Hypothalamus (tissue), 51 donors: ENCODE measurements around the gene ZFYVE1.
"Not testable (repeated sequence)": the region's sequence is repeated elsewhere in the genome, so short reads cannot be mapped to it uniquely, and the experiment has no call there.

Source experiments
- DNase-seq, 51 donors: peaks; one replicate each; lab custom pipeline; 2025; lab: John Stamatoyannopoulos, UW

The ZFYVE1 gene

GRCh38 chr14:72961579-72962335 is 65.1 kb downstream of the ZFYVE1 start:
- no peak for DNase-seq

DNA sequence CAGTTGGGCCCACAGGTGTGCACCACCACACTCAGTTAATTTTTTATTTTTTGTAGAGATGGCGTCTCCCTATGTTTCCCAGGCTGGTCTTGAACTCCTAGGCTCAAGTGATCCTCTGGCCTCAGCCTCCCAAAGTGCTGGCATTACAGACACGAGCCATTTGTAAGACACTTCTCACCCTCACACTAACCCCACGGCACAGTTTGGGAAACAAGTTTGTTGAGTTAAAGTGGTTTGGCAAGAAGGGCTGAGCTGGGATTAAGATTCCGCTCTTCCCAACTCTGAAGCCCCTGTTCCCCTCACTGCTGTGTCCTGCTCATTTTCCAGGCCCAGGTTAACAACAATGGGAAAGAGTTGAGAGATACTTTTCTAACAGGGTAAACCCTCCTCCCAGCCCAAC is 65.9 kb downstream of the ZFYVE1 start:
- DNase-seq: not testable (repeated sequence)

DNA sequence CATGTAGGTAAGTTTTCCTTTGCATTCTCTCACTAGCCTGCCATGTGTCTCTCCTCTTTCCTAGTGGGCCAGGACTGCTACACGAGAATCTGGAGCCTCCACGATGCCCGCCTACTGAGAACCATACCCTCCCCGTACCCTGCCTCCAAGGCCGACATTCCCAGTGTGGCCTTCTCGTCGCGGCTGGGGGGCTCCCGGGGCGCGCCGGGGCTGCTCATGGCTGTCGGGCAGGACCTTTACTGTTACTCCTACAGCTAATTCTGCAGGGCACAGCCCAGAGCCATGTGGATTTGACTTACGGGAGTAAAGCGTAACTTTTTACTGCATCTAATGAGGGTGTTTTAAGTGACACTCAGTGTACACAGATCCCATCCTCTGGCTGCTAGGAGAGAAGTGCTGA is 68.4 kb downstream of the ZFYVE1 start:
- no peak for DNase-seq

GRCh38 chr14:72957213-72957612 is 69.7 kb downstream of the ZFYVE1 start:
- no peak for DNase-seq

- not testable (repeated sequence) for DNase-seq
Observed at GRCh38 chr14:72956741-72957140, 70.2 kb downstream of the ZFYVE1 start.

DNA sequence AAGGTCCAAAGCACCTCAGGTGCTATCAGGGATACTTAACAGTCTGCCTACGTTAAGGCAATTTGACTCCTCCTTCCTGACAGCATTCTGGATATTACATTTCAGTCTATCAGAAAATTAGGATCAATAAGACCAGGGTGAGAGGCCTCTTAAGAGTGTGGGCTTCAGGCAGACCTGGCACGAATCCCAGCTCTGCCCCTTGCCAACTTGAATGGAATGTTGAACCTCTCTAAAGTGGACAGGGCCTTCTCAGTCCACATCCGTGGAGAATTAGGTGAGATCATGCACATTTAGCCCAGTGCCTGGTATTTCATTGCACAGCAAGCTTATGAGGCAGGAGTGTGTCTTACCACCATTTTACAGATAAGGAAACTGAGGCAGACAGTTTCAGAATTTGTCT is 74.7 kb downstream of the ZFYVE1 start:
- DNase-seq: no peak

DNA sequence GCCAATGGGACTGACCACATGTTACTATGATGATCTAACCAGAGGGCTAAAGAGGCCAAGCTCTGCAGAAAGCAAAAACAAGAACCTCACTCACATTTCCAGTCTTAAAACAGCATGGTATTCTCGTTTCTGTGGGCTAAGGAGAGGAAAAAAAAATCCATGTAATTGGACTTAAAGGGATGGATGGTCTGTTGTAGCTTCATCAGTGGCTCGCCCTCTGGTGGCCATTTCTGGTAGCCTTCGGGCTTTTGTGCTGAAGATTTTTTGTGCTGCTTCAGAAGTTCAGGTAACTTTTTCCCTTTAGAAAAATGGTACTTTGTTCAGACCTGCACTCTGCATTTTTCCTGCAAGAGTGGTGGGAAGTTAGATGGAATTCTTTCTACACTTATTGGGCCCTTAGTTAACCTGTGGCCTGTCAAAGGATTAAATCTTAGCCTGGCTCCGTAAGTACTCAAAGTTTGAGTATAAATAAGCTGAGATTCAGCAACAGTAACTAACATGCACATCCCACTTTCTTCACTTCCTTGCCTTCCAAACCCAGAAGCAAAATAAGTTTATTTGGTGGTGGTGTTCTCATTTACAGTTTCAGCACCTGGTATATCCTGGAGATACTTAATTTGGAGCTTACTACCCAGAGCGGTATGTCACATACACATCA is 78.3 kb downstream of the ZFYVE1 start:
- peak in 38 of 51 donors; percentile 1 to 74 (median 38) for DNase-seq

- DNase-seq: no peak
Observed at GRCh38 chr14:72947366-72948160, 79.3 kb downstream of the ZFYVE1 start.

DNA sequence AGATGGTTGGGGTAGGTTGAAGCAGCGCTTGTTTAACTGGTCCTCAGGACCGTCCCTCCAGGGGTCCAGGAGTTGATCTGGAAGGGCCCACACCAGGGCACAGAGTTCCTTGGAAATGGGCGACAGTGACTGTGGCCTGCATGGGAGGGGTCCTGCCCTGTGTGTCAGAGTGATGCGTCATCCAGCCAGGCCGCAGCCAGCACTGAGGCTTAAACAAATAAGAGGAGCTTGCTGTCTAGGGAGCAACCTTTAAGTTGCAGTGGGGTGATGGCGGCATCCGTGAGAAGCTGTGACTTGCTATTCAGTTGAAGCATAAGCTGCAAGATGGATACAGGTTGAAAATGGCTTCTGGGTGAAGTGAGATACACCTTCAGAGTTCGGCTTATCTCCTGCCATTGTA is 80.4 kb downstream of the ZFYVE1 start:
- DNase-seq: no peak

DNA sequence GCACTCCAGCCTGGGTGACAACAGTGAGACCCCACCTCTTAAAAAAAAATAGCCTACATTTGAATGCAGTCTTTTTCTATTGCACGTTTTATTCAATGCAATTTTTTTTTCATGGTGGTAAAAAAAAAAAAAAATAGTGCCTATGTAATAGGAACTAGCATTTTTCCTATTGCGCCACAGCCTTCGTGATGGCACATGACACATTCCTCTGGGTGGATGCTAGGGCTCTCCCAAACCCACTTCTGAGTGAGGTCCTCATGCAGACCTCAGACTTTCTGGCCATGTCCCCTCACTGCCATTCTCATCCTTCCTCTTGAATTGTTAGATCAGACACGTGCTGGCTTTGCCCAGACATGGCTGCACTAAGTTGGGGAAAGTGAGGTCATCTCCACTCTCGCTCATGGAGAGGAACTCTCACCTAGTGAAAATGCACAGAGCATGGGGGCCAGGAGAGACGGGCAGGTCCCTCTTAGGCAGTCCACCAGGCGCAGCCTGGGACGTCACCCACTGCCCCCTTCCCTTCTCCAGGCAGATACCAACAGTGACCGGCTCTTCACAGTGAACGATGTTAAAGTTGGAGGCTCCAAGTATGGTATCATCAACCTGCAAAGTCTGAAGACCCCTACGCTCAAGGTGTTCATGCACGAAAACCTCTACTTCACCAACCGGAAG is 81.4 kb downstream of the ZFYVE1 start:
- no peak for DNase-seq

DNA sequence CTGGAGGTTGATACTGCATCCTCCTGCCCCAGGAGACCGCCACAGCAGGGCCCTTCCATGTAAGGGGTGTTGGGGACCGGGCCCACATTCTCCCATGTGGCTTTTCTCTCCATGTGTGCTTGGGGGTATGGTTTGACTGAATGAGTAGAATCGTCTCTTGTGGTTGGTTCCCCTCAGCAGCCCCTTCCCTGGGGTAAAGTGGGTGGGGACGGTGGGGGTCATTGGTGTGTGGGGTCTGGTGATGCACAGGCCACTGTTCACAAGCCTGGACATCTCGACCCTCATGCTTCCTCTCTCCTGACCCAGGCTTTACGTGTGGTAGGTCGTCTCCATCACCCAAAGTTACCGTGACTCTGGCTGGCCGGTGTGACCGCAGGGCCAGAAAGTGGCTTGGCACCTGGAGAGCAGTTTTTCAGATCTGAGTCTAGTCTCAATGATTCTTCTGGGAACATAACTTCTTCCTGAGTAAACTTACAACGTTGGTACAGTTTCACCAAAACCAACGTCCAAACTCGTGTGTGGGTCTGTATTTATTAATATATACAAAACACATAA is 83.0 kb downstream of the ZFYVE1 start:
- DNase-seq: no peak

DNA sequence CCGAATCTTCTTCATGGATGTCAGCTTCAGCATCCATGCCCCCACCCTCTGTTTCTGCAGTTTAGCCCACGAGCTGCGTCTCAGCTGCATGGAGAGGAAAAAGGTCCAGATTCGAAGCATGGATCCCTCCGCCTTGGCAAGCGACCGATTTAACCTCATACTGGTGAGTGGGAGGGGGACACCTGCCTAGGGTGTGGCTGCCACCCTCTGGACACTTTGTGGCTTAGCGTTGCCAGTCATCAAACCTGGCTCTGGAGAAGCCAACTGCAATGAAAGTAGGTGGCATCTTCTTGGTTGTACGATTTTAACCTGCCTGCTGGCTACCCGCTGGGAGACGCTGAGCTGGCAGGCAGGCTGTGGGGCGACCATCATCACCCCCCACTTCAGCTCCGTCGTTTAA is 84.0 kb downstream of the ZFYVE1 start:
- no peak for DNase-seq

DNA sequence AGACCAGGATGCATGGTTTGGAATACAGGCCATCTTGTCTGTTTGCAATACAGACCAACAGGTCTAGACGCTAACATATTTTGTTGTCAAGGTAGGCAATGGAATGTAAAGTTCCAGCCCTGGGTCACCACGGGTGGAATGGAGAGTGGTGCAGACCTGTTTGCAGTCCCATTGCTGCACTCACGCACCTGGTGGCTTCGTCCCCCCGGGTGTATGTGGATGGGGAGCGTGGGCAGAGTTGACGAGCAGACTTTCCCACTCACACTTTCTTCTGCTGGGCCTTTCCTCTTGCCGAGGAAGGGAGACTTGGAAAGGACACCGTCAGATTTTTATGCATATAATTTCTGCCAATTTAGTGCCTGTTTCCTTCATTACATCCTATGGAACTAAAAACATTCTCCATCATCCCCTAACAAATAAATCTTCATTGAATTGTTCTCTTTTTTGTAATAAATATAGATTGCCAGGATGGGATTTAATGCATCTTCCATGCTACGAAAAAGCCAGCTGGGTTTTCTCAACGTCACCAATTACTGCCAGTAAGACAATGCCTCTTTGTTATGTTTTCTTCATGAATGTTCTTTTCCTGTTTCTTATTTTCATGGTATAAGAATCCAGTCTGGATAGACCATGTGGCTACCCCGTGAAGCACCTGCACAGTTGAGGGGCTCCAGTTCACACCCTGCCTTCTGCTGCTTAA is 85.5 kb downstream of the ZFYVE1 start:
- peak in 1 of 51 donors; percentile 6 for DNase-seq

- no peak for DNase-seq
Observed at GRCh38 chr14:72939630-72940029, 87.3 kb downstream of the ZFYVE1 start.

GRCh38 chr14:72932893-72933292 is 94.0 kb downstream of the ZFYVE1 start:
- no peak for DNase-seq

GRCh38 chr14:72929316-72930080 is 97.4 kb downstream of the ZFYVE1 start:
- no peak for DNase-seq

DNA sequence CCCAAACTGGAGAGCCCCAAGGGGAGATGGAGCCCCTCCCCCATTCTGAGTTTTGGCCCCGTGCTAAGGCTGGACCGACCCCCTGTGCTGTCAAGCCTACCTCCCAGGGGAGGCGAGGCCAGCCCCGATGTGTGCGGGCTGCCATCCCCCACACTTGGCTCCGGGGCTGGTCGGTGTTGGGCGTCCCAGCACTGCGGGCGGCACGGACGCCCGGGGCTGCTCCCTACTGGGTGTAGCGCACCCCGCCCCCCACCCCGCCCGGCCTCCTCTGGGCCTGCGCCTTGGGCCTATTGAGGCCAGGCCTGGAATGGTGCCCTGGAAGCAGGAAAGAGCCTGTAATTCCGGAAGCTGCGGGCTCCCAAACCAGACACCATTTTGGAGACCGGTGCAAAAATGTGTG is 98.0 kb downstream of the ZFYVE1 start:
- no peak for DNase-seq

DNA sequence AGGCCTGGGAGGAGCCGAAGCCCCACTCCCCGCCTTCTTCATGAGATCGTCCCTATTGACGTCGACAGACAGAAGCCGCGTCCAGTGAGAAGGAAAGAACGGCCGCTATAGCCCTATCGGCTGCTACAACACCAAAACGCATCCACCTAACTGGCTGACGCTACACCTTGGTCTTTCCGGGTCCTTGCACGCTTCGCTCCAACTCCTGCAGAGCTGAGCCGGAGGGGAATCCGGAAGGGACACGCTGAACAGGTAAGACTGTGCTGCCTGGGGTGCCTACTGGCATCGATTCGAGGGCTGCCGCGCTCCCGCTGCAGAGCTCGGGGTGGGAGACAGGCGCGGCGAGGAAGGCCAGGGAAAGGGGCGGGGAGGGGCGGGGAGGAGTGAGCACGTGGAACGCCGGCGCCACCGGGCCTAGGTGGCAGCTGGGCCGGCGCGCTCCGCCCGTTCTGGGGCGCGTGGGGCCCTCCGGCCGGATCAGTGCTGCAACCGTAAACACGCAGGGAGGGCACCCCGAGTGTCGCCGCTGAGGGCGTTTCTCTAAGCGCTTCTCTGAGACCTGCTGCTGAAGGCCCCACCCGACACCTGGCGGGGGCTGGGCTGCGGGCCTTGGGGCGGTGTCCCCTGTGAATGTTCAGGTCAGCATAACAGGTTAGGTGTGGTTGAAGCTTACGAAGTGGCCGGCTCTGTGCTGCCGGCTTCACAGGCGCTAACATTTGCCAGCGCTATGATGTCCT is 100.4 kb downstream of the ZFYVE1 start, which contains the start of gene DCAF4:
TSS of gene DCAF4 (plus strand) at position 173 of the 737 bp plus-strand sequence. CDS start 11,515 bp downstream, outside the sequence.
- peak; percentile 53 to 98 (median 88) for DNase-seq
